ENCODE data around the gene MAPKAP1. TPM values are rescaled to one million over a fixed set of nuclear protein-coding genes. Genes with fewer than 3 reads are reported as not detected.

Gene MAPKAP1
- polyA plus RNA-seq, 1 donor (not counting 4 experiments of a cell fraction or from before 2014, with no cell fraction given), result 129 TPM

DNA sequence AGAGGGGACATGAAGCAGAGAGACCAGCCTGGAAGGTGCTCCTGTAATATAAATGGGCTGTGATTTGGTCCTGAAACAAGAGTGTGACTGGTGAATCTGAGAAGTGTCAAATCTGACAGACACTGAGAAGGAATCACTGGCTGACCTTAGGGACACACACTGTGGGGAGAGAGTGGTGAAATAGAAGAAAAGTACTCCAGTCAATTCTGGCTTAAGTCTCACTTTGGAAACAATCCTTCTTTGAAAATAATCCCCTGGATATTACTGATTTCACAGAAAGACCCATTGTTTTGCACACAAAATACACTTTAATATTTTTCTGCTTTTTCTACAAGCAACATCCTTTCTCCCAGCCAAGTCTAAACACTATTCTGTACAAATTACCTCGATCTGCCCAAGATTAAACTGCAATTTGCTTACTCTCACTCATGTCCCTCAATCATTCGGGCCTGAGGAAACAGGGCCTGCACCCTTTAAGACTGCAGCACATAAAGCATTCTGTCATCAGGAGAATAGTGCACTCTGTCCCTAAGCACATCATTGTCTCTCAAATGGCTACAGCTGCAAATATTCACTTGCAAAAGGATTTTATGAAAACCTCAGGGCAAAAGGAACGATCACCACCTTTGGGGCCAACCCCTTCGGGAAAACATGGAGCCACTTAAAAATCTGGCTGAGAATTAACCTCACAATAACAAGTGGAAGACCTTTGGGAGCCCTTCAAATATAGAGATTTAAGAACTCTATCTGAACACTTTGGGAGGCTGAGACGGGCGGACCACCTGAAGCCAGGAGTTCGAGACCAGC is 68.6 kb downstream of the MAPKAP1 start:
- dilution Hi-C loops (cut with MboI; ENCODE audit: extremely low pct_ligation_motif_present, low sequenced_read_pairs), result no loop called here
- FAIRE-seq, result no peak
- Histone ChIP-seq H4K20me1 (ENCODE audit: control insufficient read depth, extremely low read depth, insufficient read depth, low read length) (peaks cover 9% of the 10 kb centered on the region), H3K4me2 (ENCODE audit: control insufficient read depth, extremely low read depth, insufficient read depth, low read depth, low read length) (no peak overlapping the region), H3K79me2 (ENCODE audit: control insufficient read depth, insufficient read depth, low read length) (peaks cover 64% of the 10 kb centered on the region), H3K36me3 (ENCODE audit: control insufficient read depth in 2 of 2, extremely low read depth in 1 of 2, insufficient read depth in 2 of 2, low read length in 2 of 2) (peaks cover 0 to 2% of the 10 kb centered on the region in 2 experiments), H3K4me1 (ENCODE audit: control insufficient read depth, extremely low read depth, insufficient read depth, low read length) (peaks cover 16% of the 10 kb centered on the region), H3K27ac (ENCODE audit: control insufficient read depth, insufficient read depth, low read length) (no peak overlapping the region), H3K9me3 (ENCODE audit: control insufficient read depth, low read depth, low read length) (no peaks in the 10 kb centered on the region), H3K9me1 (ENCODE audit: control insufficient read depth, extremely low read depth, insufficient read depth, low read length) (peaks cover 3% of the 10 kb centered on the region), H2AFZ (ENCODE audit: control insufficient read depth, low read length) (no peak overlapping the region), H3K4me3 (ENCODE audit: control insufficient read depth in 2 of 3, extremely low read depth in 1 of 3, insufficient read depth in 2 of 3, low read depth in 1 of 3, low read length in 3 of 3) (no peak overlapping the region), H3K9ac (ENCODE audit: control insufficient read depth, extremely low read depth, insufficient read depth, low read length) (no peak overlapping the region), H3K27me3 (ENCODE audit: control insufficient read depth, extremely low read depth, insufficient read depth, low read length) (no peaks in the 10 kb centered on the region)
- DNase-seq (ENCODE audit: low read depth, low spot score), result no peak
- no peak for TF ChIP-seq EZH2 (IDR thresholded peaks at IDR 0.05; ENCODE audit: low read length)
- TF ChIP-seq, protein P1, sequence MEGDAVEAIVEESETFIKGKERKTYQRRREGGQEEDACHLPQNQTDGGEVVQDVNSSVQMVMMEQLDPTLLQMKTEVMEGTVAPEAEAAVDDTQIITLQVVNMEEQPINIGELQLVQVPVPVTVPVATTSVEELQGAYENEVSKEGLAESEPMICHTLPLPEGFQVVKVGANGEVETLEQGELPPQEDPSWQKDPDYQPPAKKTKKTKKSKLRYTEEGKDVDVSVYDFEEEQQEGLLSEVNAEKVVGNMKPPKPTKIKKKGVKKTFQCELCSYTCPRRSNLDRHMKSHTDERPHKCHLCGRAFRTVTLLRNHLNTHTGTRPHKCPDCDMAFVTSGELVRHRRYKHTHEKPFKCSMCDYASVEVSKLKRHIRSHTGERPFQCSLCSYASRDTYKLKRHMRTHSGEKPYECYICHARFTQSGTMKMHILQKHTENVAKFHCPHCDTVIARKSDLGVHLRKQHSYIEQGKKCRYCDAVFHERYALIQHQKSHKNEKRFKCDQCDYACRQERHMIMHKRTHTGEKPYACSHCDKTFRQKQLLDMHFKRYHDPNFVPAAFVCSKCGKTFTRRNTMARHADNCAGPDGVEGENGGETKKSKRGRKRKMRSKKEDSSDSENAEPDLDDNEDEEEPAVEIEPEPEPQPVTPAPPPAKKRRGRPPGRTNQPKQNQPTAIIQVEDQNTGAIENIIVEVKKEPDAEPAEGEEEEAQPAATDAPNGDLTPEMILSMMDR (optimal IDR thresholded peaks at IDR 0.05 in 1 of 3, IDR thresholded peaks at IDR 0.05 in 1 of 3, conservative IDR thresholded peaks at IDR 0.05 in 1 of 3; ENCODE audit: extremely low read depth in 1 of 3, insufficient read depth in 2 of 3, low read length in 3 of 3), result no peak

DNA sequence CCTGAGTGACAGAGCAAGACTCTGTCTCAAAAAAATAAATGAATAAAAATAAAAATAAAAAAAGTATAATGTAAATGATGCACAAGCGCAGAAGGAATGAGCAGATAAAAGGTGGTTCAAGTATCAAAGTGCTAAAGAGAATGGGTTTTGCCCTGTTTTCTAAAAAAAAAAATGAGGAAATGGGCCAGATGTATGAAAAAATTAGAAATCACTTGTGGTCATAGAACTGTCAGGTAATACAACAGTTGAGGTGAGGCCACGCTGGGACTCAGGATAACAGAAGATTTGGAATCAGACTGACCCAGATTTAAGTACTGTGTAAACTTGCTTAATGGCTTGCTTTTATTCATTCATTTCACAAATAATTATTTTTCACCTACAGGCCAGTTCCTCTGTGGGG is 69.8 kb downstream of the MAPKAP1 start:
- TF ChIP-seq EZH2 (IDR thresholded peaks at IDR 0.05; ENCODE audit: low read length), result no peak
- TF ChIP-seq, protein P1 (optimal IDR thresholded peaks at IDR 0.05 in 1 of 3, IDR thresholded peaks at IDR 0.05 in 1 of 3, conservative IDR thresholded peaks at IDR 0.05 in 1 of 3; ENCODE audit: extremely low read depth in 1 of 3, insufficient read depth in 2 of 3, low read length in 3 of 3), result no peak
- peaks cover 56% of the 10 kb centered on the region for H3K79me2 ChIP-seq (ENCODE audit: control insufficient read depth, insufficient read depth, low read length)
- H3K9me3 ChIP-seq (ENCODE audit: control insufficient read depth, low read depth, low read length), result no peaks in the 10 kb centered on the region
- dilution Hi-C loops (cut with MboI; ENCODE audit: extremely low pct_ligation_motif_present, low sequenced_read_pairs), result no loop called here
- peaks cover 14% of the 10 kb centered on the region for H4K20me1 ChIP-seq (ENCODE audit: control insufficient read depth, extremely low read depth, insufficient read depth, low read length)
- no peak for FAIRE-seq
- no peak for DNase-seq (ENCODE audit: low read depth, low spot score)
- no peak overlapping the region for H3K4me3 ChIP-seq (ENCODE audit: control insufficient read depth in 2 of 3, extremely low read depth in 1 of 3, insufficient read depth in 2 of 3, low read depth in 1 of 3, low read length in 3 of 3)
- peaks cover 10% of the 10 kb centered on the region for H3K9me1 ChIP-seq (ENCODE audit: control insufficient read depth, extremely low read depth, insufficient read depth, low read length)
- no peak overlapping the region for H3K4me2 ChIP-seq (ENCODE audit: control insufficient read depth, extremely low read depth, insufficient read depth, low read depth, low read length)
- no peak overlapping the region for H3K9ac ChIP-seq (ENCODE audit: control insufficient read depth, extremely low read depth, insufficient read depth, low read length)
- H3K4me1 ChIP-seq (ENCODE audit: control insufficient read depth, extremely low read depth, insufficient read depth, low read length), result peaks cover 28% of the 10 kb centered on the region
- no peak overlapping the region for H3K27ac ChIP-seq (ENCODE audit: control insufficient read depth, insufficient read depth, low read length)
- no peak overlapping the region for H2AFZ ChIP-seq (ENCODE audit: control insufficient read depth, low read length)
- H3K36me3 ChIP-seq (ENCODE audit: control insufficient read depth in 2 of 2, extremely low read depth in 1 of 2, insufficient read depth in 2 of 2, low read length in 2 of 2), result peaks cover 0 to 2% of the 10 kb centered on the region in 2 experiments
- no peaks in the 10 kb centered on the region for H3K27me3 ChIP-seq (ENCODE audit: control insufficient read depth, extremely low read depth, insufficient read depth, low read length)

Data from keratinocyte (primary cell).